ENCODE results near the gene NHERF2. TPM values are rescaled to one million over a fixed set of nuclear protein-coding genes. Genes with fewer than 3 reads are reported as not detected.

Gene NHERF2
- 5.8 TPM for polyA plus RNA-seq (2013, experiment 1 of 2)
- polyA plus RNA-seq (2013, experiment 2 of 2) = 7.9 TPM

DNA sequence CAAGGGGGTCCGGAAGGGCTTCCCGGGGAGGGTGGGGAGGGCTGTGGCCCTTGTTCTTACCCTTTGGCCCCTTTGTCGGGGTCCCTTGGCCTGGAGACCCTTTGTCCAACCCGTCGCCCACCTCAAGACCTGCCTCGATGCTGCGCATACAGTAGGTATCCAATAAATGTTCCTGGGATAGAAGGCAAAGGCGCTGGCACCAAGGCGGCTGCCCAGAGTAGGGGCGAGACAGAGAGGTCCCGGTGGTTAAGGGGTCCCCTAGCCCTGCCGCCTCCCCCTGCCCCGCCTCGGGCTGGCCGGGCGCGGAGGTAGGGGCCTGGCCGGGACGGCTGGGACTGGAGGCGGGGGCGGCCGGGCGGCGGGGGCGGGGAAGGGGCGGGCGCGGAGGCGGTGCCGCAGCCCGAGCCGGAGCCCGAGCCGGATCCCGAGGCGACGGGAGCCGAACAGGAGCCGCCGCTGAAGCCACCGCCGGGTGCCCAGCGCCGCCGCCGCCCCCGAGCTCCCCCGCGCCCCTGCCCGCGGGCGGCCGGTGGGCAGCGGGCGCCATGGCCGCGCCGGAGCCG, at the start of gene NHERF2:
Gene NHERF2 (plus strand): TSS at position 442 of the 563 bp plus-strand sequence. CDS start 104 bp downstream, at position 546.
- Histone ChIP-seq H3K9ac (ENCODE audit: low read depth, low read length) (peak within 1 kb of the TSS; percentile 60), H3K36me3 (ENCODE audit: insufficient read depth, low read length) (no peaks in the 10 kb centered on the region), H3K4me3 (ENCODE audit: low read length) (peak within 1 kb of the TSS; percentile 44), H3K27ac (ENCODE audit: low read depth, low read length) (no peak within 1 kb of the TSS), H3K27me3 (ENCODE audit: insufficient read depth, low read length) (peaks cover 49% of the 10 kb centered on the region), H3K4me1 (ENCODE audit: insufficient read depth, low read length) (no peaks in the 10 kb centered on the region), H3K9me3 (ENCODE audit: insufficient read depth, low read depth, low read length) (no peaks in the 10 kb centered on the region)
- 12% methylated on average over 59 of the region's 59 CpGs for WGBS

DNA sequence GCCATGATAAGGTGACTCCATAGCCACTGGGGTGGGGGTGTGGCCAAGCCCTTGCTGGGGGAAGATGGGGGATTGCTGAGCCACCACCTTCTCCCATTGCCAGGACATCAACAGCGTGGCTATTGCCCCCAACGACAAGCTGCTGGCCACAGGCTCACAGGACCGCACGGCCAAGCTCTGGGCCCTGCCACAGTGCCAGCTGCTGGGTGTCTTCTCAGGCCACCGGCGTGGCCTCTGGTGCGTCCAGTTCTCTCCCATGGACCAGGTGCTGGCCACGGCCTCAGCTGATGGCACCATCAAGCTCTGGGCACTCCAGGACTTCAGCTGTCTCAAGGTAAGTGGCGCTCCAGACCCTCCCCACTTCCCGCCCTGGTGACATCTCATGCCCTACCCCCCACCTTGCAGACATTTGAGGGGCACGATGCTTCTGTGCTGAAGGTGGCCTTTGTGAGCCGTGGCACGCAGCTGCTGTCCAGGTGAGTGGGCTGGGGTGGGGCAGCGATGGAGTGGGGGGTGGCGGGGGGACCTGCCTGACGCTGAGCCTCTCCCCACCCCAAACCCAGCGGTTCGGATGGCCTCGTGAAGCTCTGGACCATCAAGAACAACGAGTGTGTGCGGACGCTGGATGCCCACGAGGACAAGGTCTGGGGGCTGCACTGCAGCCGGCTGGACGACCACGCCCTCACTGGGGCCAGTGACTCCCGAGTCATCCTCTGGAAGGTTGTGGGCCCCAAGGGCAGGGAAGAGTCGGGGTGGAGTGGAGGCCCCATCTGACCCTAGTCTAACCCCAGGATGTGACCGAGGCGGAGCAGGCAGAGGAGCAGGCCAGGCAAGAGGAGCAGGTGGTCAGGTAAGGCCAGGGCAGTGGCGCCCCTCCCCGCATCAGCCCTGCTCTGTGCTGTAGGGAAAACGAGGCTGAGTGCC, 49.5 kb upstream of the NHERF2 start:
- Histone ChIP-seq H3K4me1 (ENCODE audit: insufficient read depth, low read length) (peaks cover 5% of the 10 kb centered on the region), H3K27me3 (ENCODE audit: insufficient read depth, low read length) (peaks cover 34% of the 10 kb centered on the region), H3K36me3 (ENCODE audit: insufficient read depth, low read length) (peaks cover 40% of the 10 kb centered on the region), H3K9me3 (ENCODE audit: insufficient read depth, low read depth, low read length) (no peaks in the 10 kb centered on the region), H3K27ac (ENCODE audit: low read depth, low read length) (no peak overlapping the region), H3K9ac (ENCODE audit: low read depth, low read length) (no peak overlapping the region), H3K4me3 (ENCODE audit: low read length) (no peak overlapping the region)
- 94% methylated on average over 33 of the region's 33 CpGs for WGBS

DNA sequence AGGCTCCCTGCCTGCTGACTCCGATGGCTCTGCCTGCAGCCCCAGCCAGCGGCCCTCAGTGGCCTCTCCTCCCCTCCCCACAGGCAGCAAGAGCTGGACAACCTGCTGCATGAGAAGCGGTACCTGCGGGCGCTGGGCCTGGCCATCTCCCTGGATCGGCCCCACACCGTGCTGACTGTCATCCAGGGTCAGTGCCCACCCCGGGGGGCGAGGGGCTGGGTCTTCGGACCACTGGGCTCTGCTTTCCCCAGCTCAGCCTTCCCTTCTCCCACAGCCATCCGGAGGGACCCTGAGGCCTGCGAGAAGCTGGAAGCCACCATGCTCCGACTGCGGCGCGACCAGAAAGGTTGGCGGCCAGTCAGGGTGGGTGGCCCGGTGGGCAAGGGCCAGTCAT, 48.8 kb upstream of the NHERF2 start:
- Histone ChIP-seq H3K27ac (ENCODE audit: low read depth, low read length) (no peak overlapping the region), H3K4me1 (ENCODE audit: insufficient read depth, low read length) (peaks cover 5% of the 10 kb centered on the region), H3K4me3 (ENCODE audit: low read length) (no peak overlapping the region), H3K27me3 (ENCODE audit: insufficient read depth, low read length) (peaks cover 41% of the 10 kb centered on the region), H3K9me3 (ENCODE audit: insufficient read depth, low read depth, low read length) (no peaks in the 10 kb centered on the region), H3K9ac (ENCODE audit: low read depth, low read length) (no peak overlapping the region), H3K36me3 (ENCODE audit: insufficient read depth, low read length) (peaks cover 40% of the 10 kb centered on the region)
- 95% methylated on average over 18 of the region's 18 CpGs for WGBS

DNA sequence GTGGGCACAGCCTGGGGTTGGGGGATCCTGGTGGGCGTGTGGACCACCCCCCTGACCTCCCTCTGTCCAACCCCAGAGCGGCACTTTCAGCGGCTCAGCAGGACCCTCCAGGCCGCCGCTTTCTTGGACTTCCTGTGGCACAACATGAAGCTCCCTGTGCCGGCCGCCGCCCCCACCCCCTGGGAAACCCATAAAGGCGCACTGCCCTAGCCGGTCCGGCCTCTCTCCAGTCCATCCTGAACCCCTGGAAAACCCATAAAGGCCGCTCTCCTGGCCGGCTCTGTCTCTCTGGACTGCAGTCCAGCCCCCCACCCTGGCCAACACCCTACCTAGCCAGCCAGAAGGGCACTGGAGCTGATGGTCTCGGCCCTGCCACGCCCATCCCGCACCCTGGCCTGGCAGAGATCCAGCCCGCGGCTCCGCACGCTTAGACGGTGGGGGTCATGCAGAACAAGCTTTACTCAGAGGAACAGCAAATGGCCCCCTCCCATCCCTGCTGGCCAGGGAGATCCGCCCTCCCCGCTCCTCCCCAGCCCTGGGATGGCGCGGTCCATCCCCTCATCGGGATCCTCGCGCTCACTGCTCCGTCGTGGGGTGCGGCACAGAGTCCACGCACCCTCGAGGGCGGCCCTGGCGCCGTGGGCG, 48.1 kb upstream of the NHERF2 start:
- no peak overlapping the region; the same call in 1 of the 2 replicates for H3K9ac ChIP-seq (ENCODE audit: low read depth, low read length)

DNA sequence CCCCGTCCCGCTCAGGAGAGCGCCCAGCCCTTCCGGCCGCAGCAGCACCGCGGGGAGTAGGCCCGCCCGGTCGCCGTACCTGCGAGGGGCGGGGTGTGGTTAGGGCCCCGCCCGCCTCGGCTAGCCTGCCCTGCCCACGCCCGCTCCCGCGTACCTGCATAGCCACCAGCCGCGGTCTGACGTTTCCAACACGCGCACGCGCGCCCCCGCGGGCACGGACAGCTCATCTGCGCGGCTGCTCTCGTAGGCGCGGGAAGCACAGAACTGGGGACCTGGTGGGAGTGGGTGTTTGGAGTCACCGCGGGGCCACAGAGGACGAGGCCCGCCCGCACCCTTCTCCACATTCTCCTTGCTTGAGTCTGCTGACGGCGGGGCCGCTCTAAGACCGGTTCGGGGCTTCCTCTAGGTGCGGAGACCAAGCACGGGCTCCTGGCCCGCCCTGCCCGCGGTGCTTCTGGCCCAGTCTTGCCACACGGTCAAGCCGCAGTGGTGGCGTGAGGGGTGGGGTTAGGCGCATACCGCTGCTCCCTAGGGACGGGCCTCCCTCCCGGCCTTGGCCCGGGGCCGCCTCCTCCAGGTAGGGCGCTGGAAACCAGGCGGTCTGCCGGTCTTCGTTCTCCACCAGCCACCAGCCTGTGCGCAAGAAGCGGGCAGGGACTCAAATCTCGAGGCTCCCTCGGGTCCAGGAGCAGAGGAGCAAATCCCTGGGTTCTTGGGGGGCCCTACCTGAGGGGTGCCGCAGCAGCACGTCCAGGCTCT, 47.3 kb upstream of the NHERF2 start:
- Histone ChIP-seq H3K27me3 (ENCODE audit: insufficient read depth, low read length) (peaks cover 46% of the 10 kb centered on the region), H3K9me3 (ENCODE audit: insufficient read depth, low read depth, low read length) (no peaks in the 10 kb centered on the region), H3K27ac (ENCODE audit: low read depth, low read length) (no peak overlapping the region), H3K9ac (ENCODE audit: low read depth, low read length) (peak overlapping the region; percentile 69), H3K4me3 (ENCODE audit: low read length) (peak overlapping the region; percentile 58), H3K36me3 (ENCODE audit: insufficient read depth, low read length) (peaks cover 37% of the 10 kb centered on the region), H3K4me1 (ENCODE audit: insufficient read depth, low read length) (peaks cover 5% of the 10 kb centered on the region)
- 3% methylated on average over 70 of the region's 70 CpGs for WGBS

More for the DNA sequence above, 48.1 kb upstream of the NHERF2 start:
- Histone ChIP-seq H3K9me3 (ENCODE audit: insufficient read depth, low read depth, low read length) (no peaks in the 10 kb centered on the region), H3K27me3 (ENCODE audit: insufficient read depth, low read length) (peaks cover 46% of the 10 kb centered on the region), H3K4me1 (ENCODE audit: insufficient read depth, low read length) (peaks cover 5% of the 10 kb centered on the region), H3K4me3 (ENCODE audit: low read length) (peak overlapping the region; percentile 58), H3K36me3 (ENCODE audit: insufficient read depth, low read length) (peaks cover 40% of the 10 kb centered on the region), H3K27ac (ENCODE audit: low read depth, low read length) (no peak overlapping the region)
- 58% methylated on average over 37 of the region's 37 CpGs for WGBS

DNA sequence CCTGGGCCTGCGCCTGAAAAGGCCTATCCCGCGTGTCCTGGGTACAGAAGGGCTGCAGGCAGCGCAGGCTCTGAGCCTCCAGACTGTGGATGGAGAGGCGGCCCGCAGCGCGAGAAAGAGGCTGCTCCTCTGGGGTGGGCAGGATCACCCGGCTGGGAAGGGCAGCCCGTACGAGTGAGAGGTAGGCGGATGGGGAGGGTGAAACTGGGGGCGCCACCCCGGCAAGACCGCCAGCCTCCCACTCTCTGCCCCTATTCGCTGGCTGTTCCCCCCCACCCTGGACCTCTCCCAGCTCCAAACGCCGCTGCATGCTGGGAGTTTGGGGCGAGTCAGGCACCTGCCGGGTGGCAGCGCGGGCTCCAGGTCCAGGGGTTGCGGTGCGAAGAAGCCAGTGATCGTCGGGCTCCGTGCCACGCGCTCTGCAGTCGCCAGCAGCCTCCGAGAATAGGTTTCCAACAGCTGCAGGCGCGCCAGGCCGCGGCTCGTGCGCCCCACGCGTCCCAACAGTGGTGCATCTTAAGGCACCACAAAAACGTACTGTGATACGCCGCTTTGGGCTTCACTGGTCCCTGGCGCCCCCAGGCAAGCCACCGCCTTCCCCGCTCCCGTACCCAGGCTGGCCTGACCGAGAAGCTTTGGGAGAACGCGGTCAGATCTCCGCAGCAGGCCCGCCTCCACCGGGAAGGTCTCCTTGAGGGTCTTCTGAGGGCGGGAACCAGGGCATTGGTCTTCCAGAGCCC, 46.5 kb upstream of the NHERF2 start:
- peak overlapping the region; percentile 58 for H3K4me3 ChIP-seq (ENCODE audit: low read length)
- peaks cover 30% of the 10 kb centered on the region for H3K36me3 ChIP-seq (ENCODE audit: insufficient read depth, low read length)
- peaks cover 46% of the 10 kb centered on the region for H3K27me3 ChIP-seq (ENCODE audit: insufficient read depth, low read length)
- peak overlapping the region; percentile 69; the same call in 1 of the 2 replicates for H3K9ac ChIP-seq (ENCODE audit: low read depth, low read length)
- peaks cover 5% of the 10 kb centered on the region for H3K4me1 ChIP-seq (ENCODE audit: insufficient read depth, low read length)
- WGBS = 11% methylated on average over 53 of the region's 53 CpGs
- no peaks in the 10 kb centered on the region for H3K9me3 ChIP-seq (ENCODE audit: insufficient read depth, low read depth, low read length)
- H3K27ac ChIP-seq (ENCODE audit: low read depth, low read length) = no peak overlapping the region

DNA sequence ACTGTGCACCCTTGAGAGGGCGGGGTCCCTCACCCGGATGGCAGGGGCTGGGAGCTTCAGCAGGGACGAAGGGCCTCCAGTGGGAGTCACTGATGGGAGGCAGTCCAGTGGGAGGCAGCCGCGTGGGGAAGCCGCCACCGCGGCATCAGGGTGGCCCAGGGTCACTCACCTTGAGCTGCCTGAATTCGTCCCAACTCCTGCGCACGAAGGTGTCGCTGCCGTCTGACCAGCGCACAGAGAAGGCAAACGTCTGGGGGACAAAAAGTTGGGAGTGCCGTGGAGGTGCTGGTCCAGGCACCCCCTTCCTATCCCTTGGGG, 46.0 kb upstream of the NHERF2 start:
- H3K27me3 ChIP-seq (ENCODE audit: insufficient read depth, low read length) = peaks cover 46% of the 10 kb centered on the region
- peaks cover 5% of the 10 kb centered on the region for H3K4me1 ChIP-seq (ENCODE audit: insufficient read depth, low read length)
- H3K9me3 ChIP-seq (ENCODE audit: insufficient read depth, low read depth, low read length) = no peaks in the 10 kb centered on the region
- peak overlapping the region; percentile 58; the same call in 1 of the 2 replicates for H3K4me3 ChIP-seq (ENCODE audit: low read length)
- H3K36me3 ChIP-seq (ENCODE audit: insufficient read depth, low read length) = peaks cover 28% of the 10 kb centered on the region
- 46% methylated on average over 16 of the region's 16 CpGs for WGBS
- H3K9ac ChIP-seq (ENCODE audit: low read depth, low read length) = no peak overlapping the region
- H3K27ac ChIP-seq (ENCODE audit: low read depth, low read length) = no peak overlapping the region

DNA sequence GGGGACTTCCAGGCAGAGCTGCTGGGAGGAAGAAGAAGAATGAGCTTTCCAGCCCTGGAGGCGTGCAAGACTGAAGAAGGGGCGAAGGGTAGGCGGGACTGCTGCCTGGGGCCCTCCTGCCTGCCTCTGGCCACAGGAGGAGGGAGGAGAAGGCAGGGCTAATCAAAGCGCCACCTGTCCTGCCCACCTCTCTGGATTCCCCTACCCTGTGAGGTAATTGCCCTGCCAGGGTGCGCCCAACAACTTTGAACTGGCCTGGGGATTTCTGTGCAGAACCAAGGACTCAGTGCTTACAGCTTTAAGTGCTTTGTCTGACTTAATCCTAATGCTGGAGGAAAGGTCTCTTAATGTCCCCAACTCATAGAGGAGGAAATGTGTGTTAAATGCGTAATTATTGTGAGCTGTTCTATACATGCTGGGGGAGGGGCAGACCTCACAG, 45.3 kb upstream of the NHERF2 start, which contains the start of gene NOXO1:
Gene NOXO1 (minus strand): TSS at position 72 of the 439 bp plus-strand sequence. CDS start 290 bp downstream, outside the sequence.
- H3K27me3 ChIP-seq (ENCODE audit: insufficient read depth, low read length) = peaks cover 46% of the 10 kb centered on the region
- 51% methylated on average over 6 of the region's 6 CpGs for WGBS
- peak within 1 kb of the TSS; percentile 58; the same call in 1 of the 2 replicates for H3K4me3 ChIP-seq (ENCODE audit: low read length)
- H3K9ac ChIP-seq (ENCODE audit: low read depth, low read length) = no peak within 1 kb of the TSS; the same call in 1 of the 2 replicates
- H3K9me3 ChIP-seq (ENCODE audit: insufficient read depth, low read depth, low read length) = no peaks in the 10 kb centered on the region
- H3K4me1 ChIP-seq (ENCODE audit: insufficient read depth, low read length) = peaks cover 5% of the 10 kb centered on the region
- no peak within 1 kb of the TSS for H3K27ac ChIP-seq (ENCODE audit: low read depth, low read length)
- H3K36me3 ChIP-seq (ENCODE audit: insufficient read depth, low read length) = peaks cover 28% of the 10 kb centered on the region

DNA sequence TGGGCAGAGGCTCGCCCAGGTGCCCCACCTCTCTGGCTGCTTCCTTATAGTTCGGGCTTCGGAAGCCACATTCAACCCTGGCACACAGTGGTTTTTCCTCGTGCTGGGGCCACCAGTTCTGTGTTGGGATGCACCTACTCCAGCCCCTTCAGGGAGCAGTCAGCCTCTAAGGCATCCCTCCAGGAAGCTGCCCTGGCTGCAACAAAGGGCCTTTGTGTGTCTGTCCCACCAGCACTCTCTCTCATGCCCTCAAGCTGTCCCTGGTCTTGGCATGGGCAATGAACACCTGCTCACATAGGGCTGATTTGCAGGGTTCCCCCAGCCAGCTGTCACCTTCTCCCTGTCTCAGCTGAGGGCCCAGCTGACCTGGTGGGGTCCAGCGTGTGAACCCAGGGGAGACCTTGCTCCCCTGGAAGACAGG, 44.7 kb upstream of the NHERF2 start:
- H3K27me3 ChIP-seq (ENCODE audit: insufficient read depth, low read length) = peaks cover 46% of the 10 kb centered on the region
- 81% methylated on average over 5 of the region's 5 CpGs for WGBS
- no peak overlapping the region for H3K4me3 ChIP-seq (ENCODE audit: low read length)
- H3K4me1 ChIP-seq (ENCODE audit: insufficient read depth, low read length) = peaks cover 5% of the 10 kb centered on the region
- peaks cover 25% of the 10 kb centered on the region for H3K36me3 ChIP-seq (ENCODE audit: insufficient read depth, low read length)
- H3K9me3 ChIP-seq (ENCODE audit: insufficient read depth, low read depth, low read length) = no peaks in the 10 kb centered on the region
- no peak overlapping the region for H3K27ac ChIP-seq (ENCODE audit: low read depth, low read length)
- H3K9ac ChIP-seq (ENCODE audit: low read depth, low read length) = no peak overlapping the region

DNA sequence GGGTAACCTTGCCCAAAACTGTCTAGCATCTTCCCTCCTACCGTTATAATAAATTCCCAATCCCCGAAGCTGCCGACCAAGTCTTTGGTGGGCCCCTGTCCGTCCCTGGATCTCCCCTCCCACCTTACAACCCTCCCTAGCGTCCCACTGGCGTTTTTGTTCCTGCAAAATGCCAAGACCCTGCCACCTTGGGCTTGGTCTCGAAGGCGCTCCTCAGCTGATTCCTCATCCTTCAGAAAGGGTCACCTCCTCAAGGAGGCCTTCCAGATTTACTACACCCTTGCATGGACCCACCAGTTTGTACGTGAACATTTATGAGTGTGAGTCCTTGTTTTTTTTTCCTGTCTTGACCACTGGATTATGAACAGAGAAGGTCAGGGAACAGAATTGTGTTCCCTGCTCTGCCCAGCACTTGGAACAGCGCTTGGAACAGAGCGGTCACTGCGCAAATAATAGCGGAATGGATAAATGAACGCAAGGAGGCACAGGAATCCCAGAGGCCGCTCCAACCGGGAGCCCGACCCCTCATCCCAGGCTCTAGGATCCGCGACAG, 43.6 kb upstream of the NHERF2 start:
- H3K4me3 ChIP-seq (ENCODE audit: low read length) = peak overlapping the region; percentile 74
- H3K27me3 ChIP-seq (ENCODE audit: insufficient read depth, low read length) = peaks cover 48% of the 10 kb centered on the region
- H3K9ac ChIP-seq (ENCODE audit: low read depth, low read length) = no peak overlapping the region
- peaks cover 5% of the 10 kb centered on the region for H3K4me1 ChIP-seq (ENCODE audit: insufficient read depth, low read length)
- H3K9me3 ChIP-seq (ENCODE audit: insufficient read depth, low read depth, low read length) = no peaks in the 10 kb centered on the region
- peaks cover 16% of the 10 kb centered on the region for H3K36me3 ChIP-seq (ENCODE audit: insufficient read depth, low read length)
- H3K27ac ChIP-seq (ENCODE audit: low read depth, low read length) = no peak overlapping the region
- 38% methylated on average over 19 of the region's 19 CpGs for WGBS

All from HUES64 (cell line).